ENCODE measurements around the gene COA1.
"Not testable (repeated sequence)": the region's sequence is repeated elsewhere in the genome, so short reads cannot be mapped to it uniquely, and the experiment has no call there.

Gene COA1

DNA sequence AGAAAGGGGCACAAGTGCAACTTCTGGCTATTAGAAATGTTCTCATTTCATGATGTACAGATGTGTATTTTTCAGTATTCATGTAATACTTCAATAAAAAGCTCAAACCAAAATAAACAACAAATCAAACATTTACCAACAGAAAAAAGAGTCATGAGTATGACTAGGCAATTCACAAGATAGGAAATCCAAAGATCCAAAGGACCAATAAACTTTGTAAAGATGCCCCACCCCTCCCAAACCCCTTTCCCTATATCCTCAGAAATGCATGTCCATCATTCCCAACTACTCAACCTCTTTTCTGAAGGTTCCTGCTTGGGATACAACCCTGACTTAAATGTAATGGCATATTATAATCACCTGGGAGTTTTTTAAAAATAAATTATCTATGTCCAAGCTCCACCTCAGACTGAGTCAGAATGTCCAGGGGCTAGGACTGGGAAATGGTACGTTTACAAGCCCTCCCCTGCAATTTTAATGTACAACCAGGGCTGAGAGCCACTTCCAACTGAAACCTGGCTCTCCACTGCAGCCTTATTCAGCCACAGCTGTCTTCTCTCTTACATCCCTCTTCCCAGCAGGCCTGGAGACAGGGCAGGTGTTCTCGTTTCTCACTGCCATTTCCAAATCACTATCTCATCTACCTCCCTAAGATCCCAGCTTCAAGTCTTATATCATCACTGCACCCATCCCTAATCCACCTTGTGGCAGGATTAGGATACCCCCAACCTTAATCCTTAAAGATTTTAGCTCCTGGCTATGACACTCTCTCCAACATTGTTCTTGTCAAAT lies 36.5 kb downstream of the COA1 start:
- Histone ChIP-seq H3K27ac (ENCODE audit: poor library complexity, severe bottlenecking) (peak overlapping the region; percentile 84), H3K4me1 (ENCODE audit: insufficient read depth, poor library complexity, severe bottlenecking) (peaks cover 42% of the 10 kb centered on the region), H3K9me3 (ENCODE audit: severe bottlenecking) (no peaks in the 10 kb centered on the region), H3K4me3 (ENCODE audit: severe bottlenecking) (no peak overlapping the region), H3K27me3 (ENCODE audit: insufficient read depth, poor library complexity, severe bottlenecking) (no peaks in the 10 kb centered on the region), H3K36me3 (ENCODE audit: low read depth) (peaks cover 4% of the 10 kb centered on the region; the same call in 1 of the 2 replicates)
- TF ChIP-seq, protein P1, sequence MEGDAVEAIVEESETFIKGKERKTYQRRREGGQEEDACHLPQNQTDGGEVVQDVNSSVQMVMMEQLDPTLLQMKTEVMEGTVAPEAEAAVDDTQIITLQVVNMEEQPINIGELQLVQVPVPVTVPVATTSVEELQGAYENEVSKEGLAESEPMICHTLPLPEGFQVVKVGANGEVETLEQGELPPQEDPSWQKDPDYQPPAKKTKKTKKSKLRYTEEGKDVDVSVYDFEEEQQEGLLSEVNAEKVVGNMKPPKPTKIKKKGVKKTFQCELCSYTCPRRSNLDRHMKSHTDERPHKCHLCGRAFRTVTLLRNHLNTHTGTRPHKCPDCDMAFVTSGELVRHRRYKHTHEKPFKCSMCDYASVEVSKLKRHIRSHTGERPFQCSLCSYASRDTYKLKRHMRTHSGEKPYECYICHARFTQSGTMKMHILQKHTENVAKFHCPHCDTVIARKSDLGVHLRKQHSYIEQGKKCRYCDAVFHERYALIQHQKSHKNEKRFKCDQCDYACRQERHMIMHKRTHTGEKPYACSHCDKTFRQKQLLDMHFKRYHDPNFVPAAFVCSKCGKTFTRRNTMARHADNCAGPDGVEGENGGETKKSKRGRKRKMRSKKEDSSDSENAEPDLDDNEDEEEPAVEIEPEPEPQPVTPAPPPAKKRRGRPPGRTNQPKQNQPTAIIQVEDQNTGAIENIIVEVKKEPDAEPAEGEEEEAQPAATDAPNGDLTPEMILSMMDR (IDR thresholded peaks at IDR 0.05; ENCODE audit: poor library complexity, severe bottlenecking): no peak
- peak; percentile 55 for ATAC-seq (ENCODE audit: low read depth)
- no peak for DNase-seq (ENCODE audit: low spot score)

DNA sequence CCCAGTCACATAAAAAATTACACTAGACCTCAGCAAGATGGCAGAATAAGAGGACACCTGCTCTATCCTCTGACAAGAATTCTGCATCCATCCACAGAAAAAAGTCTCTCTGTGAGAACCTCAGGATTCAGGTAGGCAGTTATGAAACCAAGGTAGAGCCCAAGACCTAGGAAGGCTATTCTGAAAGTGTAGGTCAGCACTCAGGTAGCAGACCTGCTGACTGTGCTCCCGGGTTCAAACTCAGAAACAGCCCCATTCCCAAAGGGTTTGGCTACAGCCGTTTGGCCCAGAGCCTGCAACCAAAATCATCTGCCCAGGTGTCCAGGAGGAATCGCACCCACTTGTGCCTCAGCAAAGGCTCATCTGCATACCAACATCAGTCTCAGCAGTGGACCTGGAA lies 37.7 kb downstream of the COA1 start:
- H3K27ac ChIP-seq (ENCODE audit: poor library complexity, severe bottlenecking): peak overlapping the region; percentile 84
- H3K27me3 ChIP-seq (ENCODE audit: insufficient read depth, poor library complexity, severe bottlenecking): no peaks in the 10 kb centered on the region
- H3K4me3 ChIP-seq (ENCODE audit: severe bottlenecking): no peak overlapping the region
- H3K4me1 ChIP-seq (ENCODE audit: insufficient read depth, poor library complexity, severe bottlenecking): peaks cover 38% of the 10 kb centered on the region
- peaks cover 4% of the 10 kb centered on the region; the same call in 1 of the 2 replicates for H3K36me3 ChIP-seq (ENCODE audit: low read depth)
- ATAC-seq (ENCODE audit: low read depth): no peak
- TF ChIP-seq, protein P1 (IDR thresholded peaks at IDR 0.05; ENCODE audit: poor library complexity, severe bottlenecking): no peak
- no peak for DNase-seq (ENCODE audit: low spot score)
- no peaks in the 10 kb centered on the region for H3K9me3 ChIP-seq (ENCODE audit: severe bottlenecking)

DNA sequence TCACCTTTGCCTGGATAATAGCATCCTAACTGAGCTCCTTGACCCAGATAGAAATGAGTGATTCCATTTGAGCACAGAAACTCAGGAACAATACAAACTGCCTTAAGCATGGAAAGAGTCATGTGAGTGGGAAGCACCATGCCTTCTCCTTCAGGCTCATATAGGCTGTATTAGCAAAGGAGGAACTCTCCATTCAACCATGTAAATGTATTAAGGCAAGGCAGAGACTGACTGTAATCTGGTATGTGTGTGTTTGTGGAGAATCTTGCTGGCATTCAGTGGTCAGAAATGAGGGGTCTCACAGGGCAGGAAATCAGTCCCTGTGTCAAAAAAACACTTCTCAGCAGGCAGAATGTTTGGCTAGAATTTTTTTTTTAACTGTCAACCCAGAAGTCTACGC lies 40.2 kb downstream of the COA1 start:
- ATAC-seq (ENCODE audit: low read depth): no peak
- H3K27ac ChIP-seq (ENCODE audit: poor library complexity, severe bottlenecking): no peak overlapping the region
- no peaks in the 10 kb centered on the region for H3K27me3 ChIP-seq (ENCODE audit: insufficient read depth, poor library complexity, severe bottlenecking)

DNA sequence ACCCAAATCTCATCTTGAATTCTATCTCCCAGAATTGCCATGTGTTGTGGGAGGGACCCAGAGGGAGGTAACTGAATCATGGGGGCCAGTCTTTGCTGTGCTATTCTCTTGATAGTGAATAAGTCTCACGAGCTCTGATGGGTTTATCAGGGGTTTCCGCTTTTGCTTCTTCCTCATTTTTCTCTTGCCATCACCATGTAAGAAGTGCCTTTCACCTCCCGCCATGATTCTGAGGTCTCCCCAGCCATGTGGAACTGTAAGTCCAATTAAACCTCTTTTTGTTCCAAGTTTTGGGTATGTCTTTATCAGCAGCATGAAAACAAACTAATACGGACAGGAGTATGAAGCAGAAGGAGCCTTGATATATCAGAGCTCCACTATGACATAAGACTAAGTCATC lies 41.5 kb downstream of the COA1 start:
- not testable (repeated sequence) for DNase-seq (ENCODE audit: low spot score); H3K4me1 ChIP-seq (ENCODE audit: insufficient read depth, poor library complexity, severe bottlenecking); H3K27me3 ChIP-seq (ENCODE audit: insufficient read depth, poor library complexity, severe bottlenecking); H3K27ac ChIP-seq (ENCODE audit: poor library complexity, severe bottlenecking); H3K36me3 ChIP-seq (ENCODE audit: low read depth); H3K9me3 ChIP-seq (ENCODE audit: severe bottlenecking); H3K4me3 ChIP-seq (ENCODE audit: severe bottlenecking); ATAC-seq (ENCODE audit: low read depth)

More for the DNA sequence above, 40.2 kb downstream of the COA1 start:
- no peaks in the 10 kb centered on the region for H3K9me3 ChIP-seq (ENCODE audit: severe bottlenecking)
- TF ChIP-seq, protein P1 (IDR thresholded peaks at IDR 0.05; ENCODE audit: poor library complexity, severe bottlenecking): no peak
- peaks cover 4% of the 10 kb centered on the region; the same call in 1 of the 2 replicates for H3K36me3 ChIP-seq (ENCODE audit: low read depth)
- H3K4me3 ChIP-seq (ENCODE audit: severe bottlenecking): no peak overlapping the region
- peaks cover 16% of the 10 kb centered on the region for H3K4me1 ChIP-seq (ENCODE audit: insufficient read depth, poor library complexity, severe bottlenecking)
- DNase-seq (ENCODE audit: low spot score): no peak

DNA sequence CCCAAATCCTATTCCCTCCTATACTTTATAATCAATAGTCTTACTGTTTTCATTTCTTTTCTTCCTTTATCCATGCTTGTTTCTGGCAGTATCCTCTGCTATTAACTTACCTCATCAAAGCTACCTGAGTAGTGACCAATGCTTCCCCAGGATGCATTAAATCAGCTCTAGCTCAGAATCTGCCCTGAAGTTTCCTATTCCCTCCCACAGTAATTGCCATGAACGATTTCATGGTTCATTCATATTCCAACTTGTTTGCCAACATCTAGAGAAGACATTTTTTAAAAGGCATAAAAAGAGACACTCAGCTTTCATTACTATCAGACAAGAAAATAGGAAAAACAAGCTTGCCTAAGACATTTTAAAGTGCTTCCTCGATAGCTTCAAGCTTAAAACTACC lies 42.3 kb downstream of the COA1 start:
- Histone ChIP-seq H3K4me1 (ENCODE audit: insufficient read depth, poor library complexity, severe bottlenecking) (no peaks in the 10 kb centered on the region), H3K27ac (ENCODE audit: poor library complexity, severe bottlenecking) (no peak overlapping the region), H3K27me3 (ENCODE audit: insufficient read depth, poor library complexity, severe bottlenecking) (no peaks in the 10 kb centered on the region), H3K4me3 (ENCODE audit: severe bottlenecking) (no peak overlapping the region), H3K36me3 (ENCODE audit: low read depth) (peaks cover 4% of the 10 kb centered on the region; the same call in 1 of the 2 replicates), H3K9me3 (ENCODE audit: severe bottlenecking) (no peaks in the 10 kb centered on the region)
- DNase-seq (ENCODE audit: low spot score): no peak
- no peak for ATAC-seq (ENCODE audit: low read depth)
- TF ChIP-seq, protein P1 (IDR thresholded peaks at IDR 0.05; ENCODE audit: poor library complexity, severe bottlenecking): no peak
